Measurements from ENCODE around the gene RAD21L1. TPM values are rescaled to one million over a fixed set of nuclear protein-coding genes. Genes with fewer than 3 reads are reported as not detected.

The RAD21L1 gene
- total RNA-seq, 4 donors from 2014 or later, result not detected

DNA sequence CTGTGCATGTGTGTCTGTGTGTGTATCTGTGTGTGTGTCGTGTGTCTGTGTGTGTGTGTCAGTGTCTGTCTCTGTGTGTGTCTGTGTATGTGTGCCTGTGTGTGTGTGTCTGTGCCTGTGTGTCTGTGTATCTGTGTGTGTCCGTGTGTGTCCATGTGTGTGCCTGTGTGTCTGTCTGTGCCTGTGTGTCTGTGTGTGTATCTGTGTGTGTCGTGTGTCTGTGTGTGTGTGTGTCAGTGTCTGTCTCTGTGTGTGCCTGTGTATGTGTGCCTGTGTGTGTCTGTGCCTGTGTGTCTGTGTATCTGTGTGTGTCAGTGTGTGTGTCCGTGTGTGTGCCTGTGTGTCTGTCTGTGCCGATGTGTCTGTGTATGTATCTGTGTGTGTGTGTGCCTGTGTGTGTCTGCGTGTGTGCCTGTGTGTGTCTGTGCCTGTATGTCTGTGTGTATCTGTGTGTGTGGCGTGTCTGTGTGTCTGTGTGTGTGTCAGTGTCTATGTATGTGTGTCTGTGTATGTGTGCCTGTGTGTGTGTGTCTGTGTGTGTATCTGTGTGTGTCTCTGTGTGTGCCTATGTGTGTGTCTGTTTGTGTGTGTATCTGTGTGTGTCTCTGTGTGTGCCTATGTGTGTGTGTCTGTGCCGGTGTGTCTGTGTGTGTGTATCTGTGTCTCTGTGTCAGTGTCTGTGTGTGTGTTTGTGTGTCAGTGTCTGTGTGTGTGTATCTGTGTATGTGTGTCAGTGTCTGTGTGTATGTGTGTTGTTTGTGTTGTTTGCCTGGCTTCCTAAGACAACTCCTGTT is 51.9 kb downstream of the RAD21L1 start:
- H3K4me1 ChIP-seq, result no peaks in the 10 kb centered on the region
- H3K9me3 ChIP-seq, result no peaks in the 10 kb centered on the region
- intact Hi-C loops (cut with DNase I; ENCODE audit: low total_unique reads), result no loop called here
- no peaks in the 10 kb centered on the region for H3K36me3 ChIP-seq
- TF ChIP-seq POLR2A (IDR thresholded peaks at IDR 0.05), result no peak
- no peak overlapping the region for H3K4me3 ChIP-seq
- H3K27ac ChIP-seq, result no peak overlapping the region
- no peaks in the 10 kb centered on the region for H3K27me3 ChIP-seq
- no peak for DNase-seq

DNA sequence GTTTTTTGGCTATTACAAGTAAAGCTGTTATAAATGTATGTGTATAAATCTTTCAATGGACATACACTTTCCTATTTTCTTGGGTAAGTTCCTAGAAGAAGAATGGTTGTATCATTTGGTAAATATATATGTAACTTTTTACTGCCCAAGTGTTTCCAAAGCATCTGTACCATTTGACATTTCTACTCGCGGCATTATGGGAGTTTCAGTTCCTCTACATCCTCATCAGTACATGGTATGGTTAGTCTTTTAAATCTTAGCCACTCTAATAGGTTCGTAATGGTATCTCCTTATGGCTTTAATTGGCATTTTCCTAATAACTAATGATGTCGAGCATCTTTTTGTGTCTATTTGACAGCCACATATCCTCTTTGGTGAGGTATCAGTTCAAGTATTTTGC is 53.1 kb downstream of the RAD21L1 start:
- H3K4me3 ChIP-seq, result no peak overlapping the region
- no peaks in the 10 kb centered on the region for H3K27me3 ChIP-seq

DNA sequence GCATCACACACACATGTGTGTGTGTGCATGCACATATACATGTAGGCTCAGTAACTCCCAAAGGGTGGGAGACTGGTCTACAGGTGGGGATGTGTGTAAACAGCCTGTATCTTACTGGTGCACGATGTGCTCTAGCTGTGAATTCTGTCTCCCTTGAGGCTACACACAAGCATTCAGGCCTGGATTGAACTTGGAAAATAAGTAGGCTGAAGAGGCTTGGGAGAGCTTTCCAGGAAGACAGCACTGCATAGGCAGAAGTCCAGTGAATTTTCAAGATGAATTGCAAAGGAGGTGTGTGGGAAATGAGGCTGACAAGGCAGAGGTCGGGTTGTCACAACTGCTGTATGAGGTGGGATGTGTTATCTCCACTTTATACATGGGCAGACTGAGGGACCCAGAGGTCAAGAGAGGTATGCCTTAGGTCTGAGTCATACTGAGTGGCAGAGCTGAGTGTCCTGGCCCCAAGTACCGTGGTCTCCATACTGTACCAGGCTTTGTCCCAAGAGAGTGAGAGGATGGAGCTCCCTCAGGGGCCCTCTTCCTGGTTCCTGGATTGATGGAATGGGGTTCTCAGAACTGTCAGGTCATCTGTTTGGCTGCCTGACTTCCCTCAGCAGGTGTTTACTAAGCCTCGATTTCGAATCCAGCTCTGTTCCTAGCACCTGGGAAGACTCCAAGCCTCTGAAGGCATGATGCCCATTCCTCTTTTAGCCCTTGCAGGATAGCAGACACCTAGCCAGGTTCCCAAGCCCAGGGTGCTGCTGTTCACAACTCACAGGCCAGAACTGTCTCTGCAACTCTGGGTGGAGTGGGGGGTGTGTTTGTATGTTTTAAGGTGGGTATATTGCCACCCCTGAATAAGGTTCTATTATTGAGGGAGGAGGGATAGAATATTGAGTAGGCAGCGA is 54.6 kb downstream of the RAD21L1 start:
- H3K27ac ChIP-seq, result no peak overlapping the region
- DNase-seq, result no peak
- intact Hi-C loops (cut with DNase I; ENCODE audit: low total_unique reads), result no loop called here
- H3K4me1 ChIP-seq, result no peaks in the 10 kb centered on the region
- H3K9me3 ChIP-seq, result no peaks in the 10 kb centered on the region
- H3K36me3 ChIP-seq, result no peaks in the 10 kb centered on the region
- TF ChIP-seq POLR2A (IDR thresholded peaks at IDR 0.05), result no peak
- TF ChIP-seq, protein P1, sequence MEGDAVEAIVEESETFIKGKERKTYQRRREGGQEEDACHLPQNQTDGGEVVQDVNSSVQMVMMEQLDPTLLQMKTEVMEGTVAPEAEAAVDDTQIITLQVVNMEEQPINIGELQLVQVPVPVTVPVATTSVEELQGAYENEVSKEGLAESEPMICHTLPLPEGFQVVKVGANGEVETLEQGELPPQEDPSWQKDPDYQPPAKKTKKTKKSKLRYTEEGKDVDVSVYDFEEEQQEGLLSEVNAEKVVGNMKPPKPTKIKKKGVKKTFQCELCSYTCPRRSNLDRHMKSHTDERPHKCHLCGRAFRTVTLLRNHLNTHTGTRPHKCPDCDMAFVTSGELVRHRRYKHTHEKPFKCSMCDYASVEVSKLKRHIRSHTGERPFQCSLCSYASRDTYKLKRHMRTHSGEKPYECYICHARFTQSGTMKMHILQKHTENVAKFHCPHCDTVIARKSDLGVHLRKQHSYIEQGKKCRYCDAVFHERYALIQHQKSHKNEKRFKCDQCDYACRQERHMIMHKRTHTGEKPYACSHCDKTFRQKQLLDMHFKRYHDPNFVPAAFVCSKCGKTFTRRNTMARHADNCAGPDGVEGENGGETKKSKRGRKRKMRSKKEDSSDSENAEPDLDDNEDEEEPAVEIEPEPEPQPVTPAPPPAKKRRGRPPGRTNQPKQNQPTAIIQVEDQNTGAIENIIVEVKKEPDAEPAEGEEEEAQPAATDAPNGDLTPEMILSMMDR (IDR thresholded peaks at IDR 0.05), result no peak
- no peaks in the 10 kb centered on the region for H3K27me3 ChIP-seq
- H3K4me3 ChIP-seq, result no peak overlapping the region

More for the DNA sequence above, 53.1 kb downstream of the RAD21L1 start:
- DNase-seq, result no peak
- TF ChIP-seq POLR2A (IDR thresholded peaks at IDR 0.05), result no peak
- TF ChIP-seq, protein P1 (IDR thresholded peaks at IDR 0.05), result no peak
- Histone ChIP-seq H3K9me3 (no peaks in the 10 kb centered on the region), H3K27ac (no peak overlapping the region), H3K36me3 (no peaks in the 10 kb centered on the region), H3K4me1 (no peaks in the 10 kb centered on the region)
- intact Hi-C loops (cut with DNase I; ENCODE audit: low total_unique reads), result no loop called here

DNA sequence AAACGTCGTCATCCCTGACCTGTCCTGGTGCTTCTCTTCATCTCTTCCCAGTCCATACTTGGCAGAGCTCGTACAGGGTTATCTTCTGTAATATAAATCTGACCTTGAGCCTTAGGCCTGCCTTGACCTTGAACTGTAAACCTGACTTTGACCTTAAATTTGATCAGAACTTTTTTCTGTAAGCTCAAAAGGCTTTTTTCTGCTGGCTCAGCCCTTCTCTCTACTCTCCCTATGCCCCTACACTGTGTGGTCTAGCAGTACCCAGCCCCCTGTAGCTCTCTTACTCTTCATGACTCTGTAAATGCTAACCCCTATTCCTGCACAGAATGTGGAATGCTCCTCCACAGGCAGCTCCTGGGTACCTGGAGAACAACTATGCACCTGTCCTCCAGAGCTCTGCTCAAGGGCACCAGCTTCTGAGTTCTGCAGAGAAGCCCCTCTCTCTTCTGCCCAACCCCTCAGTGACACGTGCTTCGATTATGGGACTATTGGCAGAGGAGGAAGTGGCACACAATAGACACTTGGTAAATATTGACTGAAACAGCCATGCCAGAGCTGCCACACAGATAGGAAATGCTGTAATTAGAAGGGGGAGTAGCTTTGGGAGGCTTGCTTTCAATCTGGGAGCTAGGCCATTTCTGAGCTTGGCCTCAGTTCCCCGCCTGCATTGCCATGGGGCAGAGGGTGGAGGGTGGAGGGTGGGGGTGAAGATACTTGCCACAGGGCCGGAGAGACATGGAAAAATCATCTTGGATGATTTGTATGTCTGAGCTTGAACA is 55.6 kb downstream of the RAD21L1 start:
- intact Hi-C loops (cut with DNase I; ENCODE audit: low total_unique reads), result no loop called here
- no peak for DNase-seq
- TF ChIP-seq, protein P1 (IDR thresholded peaks at IDR 0.05), result no peak
- no peak for TF ChIP-seq POLR2A (IDR thresholded peaks at IDR 0.05)
- H3K27ac ChIP-seq, result no peak overlapping the region
- H3K4me1 ChIP-seq, result no peaks in the 10 kb centered on the region
- H3K36me3 ChIP-seq, result no peaks in the 10 kb centered on the region
- H3K4me3 ChIP-seq, result no peak overlapping the region
- no peaks in the 10 kb centered on the region for H3K27me3 ChIP-seq
- no peaks in the 10 kb centered on the region for H3K9me3 ChIP-seq

DNA sequence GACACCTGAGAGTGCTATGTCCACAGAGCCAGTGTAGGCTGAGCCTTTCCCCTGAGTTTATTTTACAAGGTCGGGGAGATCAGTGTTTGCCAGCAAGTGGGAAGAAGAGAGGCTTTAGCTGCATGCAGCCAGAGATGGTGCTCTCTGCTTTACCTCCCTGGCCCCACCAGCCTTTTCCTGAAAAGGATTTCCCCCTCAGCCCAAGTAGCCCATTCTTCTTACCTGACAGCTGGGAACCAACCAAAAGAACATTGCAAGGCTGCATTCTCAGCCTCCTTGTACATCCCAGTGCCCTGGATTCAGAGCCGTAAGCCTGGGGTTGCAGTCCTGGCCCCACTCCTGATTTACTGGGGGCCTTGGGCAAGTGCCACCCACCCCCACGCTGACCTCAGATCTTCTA is 57.1 kb downstream of the RAD21L1 start:
- no peak overlapping the region for H3K4me3 ChIP-seq
- H3K36me3 ChIP-seq, result no peaks in the 10 kb centered on the region
- no peak for DNase-seq
- H3K4me1 ChIP-seq, result no peaks in the 10 kb centered on the region
- no peaks in the 10 kb centered on the region for H3K9me3 ChIP-seq
- H3K27ac ChIP-seq, result no peak overlapping the region
- no peaks in the 10 kb centered on the region for H3K27me3 ChIP-seq
- intact Hi-C loops (cut with DNase I; ENCODE audit: low total_unique reads), result no loop called here
- no peak for TF ChIP-seq POLR2A (IDR thresholded peaks at IDR 0.05)
- TF ChIP-seq, protein P1 (IDR thresholded peaks at IDR 0.05), result no peak

All from uterus (tissue), 4 donors.